Right kidney (tissue), 1 donor: ENCODE data around the gene USP4.
"Not testable (repeated sequence)": the region's sequence is repeated elsewhere in the genome, so short reads cannot be mapped to it uniquely, and the experiment has no call there.

Source experiments
- DNase-seq: peaks from one replicate; pipeline ENCODE4 v3.0.0-alpha.2; 2016

USP4 gene

GRCh38 chr3:49255112-49255511 is 84.7 kb downstream of the USP4 start:
- DNase-seq, result no peak

- DNase-seq, result no peak
Measured at GRCh38 chr3:49253512-49253911, 86.3 kb downstream of the USP4 start.

- DNase-seq, result no peak
Measured at GRCh38 chr3:49248840-49249227, 91.0 kb downstream of the USP4 start.

GRCh38 chr3:49244581-49245205 is 95.2 kb downstream of the USP4 start:
- no peak for DNase-seq

- not testable (repeated sequence) for DNase-seq
Measured at GRCh38 chr3:49240091-49240490, 99.8 kb downstream of the USP4 start.

- DNase-seq, result no peak
Measured at GRCh38 chr3:49238274-49239127, 101.4 kb downstream of the USP4 start.

GRCh38 chr3:49237344-49237743 is 102.5 kb downstream of the USP4 start:
- DNase-seq, result no peak

GRCh38 chr3:49236226-49236625 is 103.6 kb downstream of the USP4 start:
- no peak for DNase-seq

GRCh38 chr3:49228817-49229216 is 111.0 kb downstream of the USP4 start:
- not testable (repeated sequence) for DNase-seq
